HG02759 (cell line): ENCODE data around the gene TRAF3IP3.

Experiments
- ATAC-seq: cut with Tn5 transposase; IDR thresholded peaks from one replicate; pipeline ENCODE4 v1.9.1; 2021; ENCODE audit warnings: mild to moderate bottlenecking, moderate library complexity; ENCODE audit not compliant: unreplicated experiment

TRAF3IP3 gene

GRCh38 chr1:209822706-209823105 is 66.9 kb downstream of the TRAF3IP3 start:
- no peak for ATAC-seq

DNA sequence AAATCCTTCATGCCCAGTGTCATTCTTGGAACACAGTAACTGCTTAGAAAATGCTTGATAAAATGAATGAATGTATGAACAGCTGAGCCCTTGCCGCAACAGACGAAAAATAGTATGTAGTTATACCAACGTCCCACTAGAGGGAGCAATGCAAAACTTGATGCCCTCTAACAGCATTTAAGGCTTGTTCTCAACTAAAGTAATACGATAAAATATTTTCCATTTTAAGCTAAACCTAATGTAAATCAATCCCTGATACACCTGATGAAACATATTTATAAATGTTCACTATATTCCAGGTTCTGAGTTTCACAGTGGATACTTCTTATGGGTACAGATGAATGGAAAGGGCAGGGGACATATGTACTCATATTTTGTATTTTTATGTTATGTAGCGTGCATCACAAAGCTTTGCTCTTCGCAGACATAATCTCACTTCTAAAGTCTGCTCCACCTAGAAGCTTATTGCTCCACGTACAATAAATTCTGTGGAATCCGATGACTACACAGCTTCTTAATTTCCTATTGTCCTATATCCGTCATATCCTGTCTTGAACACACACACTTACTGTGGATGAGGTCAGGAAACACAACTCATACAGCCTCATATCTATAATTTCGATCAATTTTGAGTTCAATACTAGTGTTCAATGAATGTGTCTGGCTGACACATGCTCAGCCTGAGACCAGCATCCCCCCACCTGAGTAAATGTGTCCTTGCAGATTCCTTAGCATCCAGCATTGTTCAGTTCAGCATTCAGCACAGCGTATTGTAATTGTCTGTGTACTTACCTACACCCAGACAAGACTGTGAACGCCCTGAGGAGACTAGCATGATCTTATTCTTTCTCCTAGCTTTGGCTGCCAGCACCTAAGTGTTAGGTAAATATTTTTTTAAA is 67.5 kb downstream of the TRAF3IP3 start:
- ATAC-seq, result no peak

GRCh38 chr1:209825591-209826434 is 70.0 kb downstream of the TRAF3IP3 start:
- no peak for ATAC-seq

GRCh38 chr1:209827384-209828262 is 71.8 kb downstream of the TRAF3IP3 start, which contains the start of gene UTP25:
TSS of gene UTP25 (plus strand) at chr1:209827972. CDS start at chr1:209828064, 92 bp downstream.
- peak; percentile 93 for ATAC-seq

GRCh38 chr1:209829716-209830115 is 73.9 kb downstream of the TRAF3IP3 start:
- ATAC-seq, result no peak

DNA sequence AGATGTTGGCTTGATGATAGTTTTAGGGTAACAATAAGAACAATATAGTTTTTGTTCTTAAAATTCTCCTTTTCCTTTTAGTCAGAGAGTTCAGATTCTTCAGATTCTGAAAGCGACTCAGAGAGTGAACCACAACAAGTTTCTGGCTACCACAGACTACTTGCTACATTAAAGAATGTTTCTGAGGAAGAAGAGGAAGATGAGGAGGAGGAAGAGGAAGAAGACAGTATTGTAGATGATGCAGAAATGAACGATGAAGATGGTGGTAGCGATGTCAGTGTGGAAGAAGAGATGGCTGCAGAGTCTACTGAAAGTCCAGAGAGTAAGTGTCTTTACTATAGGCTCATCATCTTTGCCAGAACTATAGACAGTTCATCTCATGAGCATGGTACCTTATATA is 74.9 kb downstream of the TRAF3IP3 start:
- ATAC-seq, result no peak

DNA sequence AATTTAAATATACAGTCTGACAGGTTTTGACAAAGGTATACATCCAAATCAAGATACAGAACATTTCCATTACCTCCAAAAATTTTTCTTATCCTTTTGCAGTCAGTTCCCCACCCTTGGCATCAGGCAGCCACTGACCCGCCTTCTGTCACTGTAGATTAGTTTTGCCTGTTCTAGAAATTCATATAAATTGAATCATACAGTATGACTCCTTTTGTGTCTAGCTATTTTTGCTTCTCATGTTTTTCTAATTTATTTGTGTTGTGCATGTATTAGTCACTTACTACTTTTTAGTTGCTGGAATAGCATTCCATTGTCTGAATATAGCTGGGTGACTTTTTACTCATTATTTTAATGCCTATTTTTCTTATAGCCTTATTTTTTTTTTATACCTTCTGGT is 75.8 kb downstream of the TRAF3IP3 start:
- no peak for ATAC-seq
